ENCODE results near the gene D2HGDH. TPM values are rescaled to one million over a fixed set of nuclear protein-coding genes. Genes with fewer than 3 reads are reported as not detected.

The D2HGDH gene
- total and polyA plus RNA-seq, 2 of the 13 experiments (the other 11 are each of a cell fraction or from before 2014, with no cell fraction given), result 19.2 to 20.3 TPM

DNA sequence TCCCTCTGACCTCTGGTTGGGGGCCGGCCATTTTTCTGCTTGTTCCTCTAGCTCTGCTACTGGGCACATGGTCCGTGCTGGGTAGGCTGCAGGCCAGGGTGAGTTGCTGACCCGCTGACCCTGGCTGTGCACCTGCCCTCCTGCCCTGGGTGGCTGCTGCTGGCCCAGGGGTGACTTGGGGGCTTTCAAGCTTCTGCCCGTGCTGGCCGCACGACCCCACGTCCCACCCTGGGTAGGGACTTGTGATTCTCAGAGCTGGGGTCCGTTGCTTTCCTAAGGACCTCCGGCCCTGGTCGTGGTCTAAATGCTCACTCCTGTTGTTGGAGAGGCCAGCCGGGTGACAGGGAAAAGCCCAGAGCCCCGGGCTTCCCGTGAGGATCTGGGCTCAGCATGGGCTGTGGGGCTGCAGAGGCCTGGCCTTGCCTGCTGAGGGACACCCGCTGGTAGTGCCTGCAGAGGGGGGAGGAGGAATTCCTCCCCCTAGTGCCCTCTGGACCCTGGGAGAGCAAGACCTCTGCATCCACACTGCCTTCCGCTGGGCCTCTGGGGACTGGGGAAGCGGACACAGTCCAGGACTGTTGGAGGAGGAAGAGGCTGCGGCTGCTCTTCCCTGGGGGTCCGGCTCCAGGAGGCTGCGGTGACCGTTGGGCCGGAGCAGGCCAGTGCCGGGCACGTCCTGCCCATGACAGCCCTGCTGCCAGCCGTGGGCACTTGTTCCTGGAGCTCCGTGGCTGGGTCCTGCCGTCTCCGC, 35.9 kb downstream of the D2HGDH start (continued):
- no peak for TF ChIP-seq SRSF9 (IDR thresholded peaks at IDR 0.05; ENCODE audit: borderline replicate concordance, insufficient read depth, low read depth, low read length, poor library complexity, severe bottlenecking)
- TF ChIP-seq RORA (CRISPR knock-in tag; IDR thresholded peaks at IDR 0.05), result no peak
- no peak for TF ChIP-seq ZNF496 (CRISPR knock-in tag; IDR thresholded peaks at IDR 0.05; ENCODE audit: insufficient replicate concordance)
- TF ChIP-seq LCORL (IDR thresholded peaks at IDR 0.05), result no peak
- peak; percentile 98 for TF ChIP-seq LCORL (CRISPR knock-in tag; IDR thresholded peaks at IDR 0.05)
- 0 out of 2 replicates have a peak, but pooled peaks have one; percentile 28 for TF ChIP-seq CREM (IDR thresholded peaks at IDR 0.05)
- no peak for TF ChIP-seq CREM (CRISPR knock-in tag; IDR thresholded peaks at IDR 0.05)
- TF ChIP-seq ASH2L (IDR thresholded peaks at IDR 0.05; ENCODE audit: insufficient read length, low read depth, low read length), result peak; percentile 89
- TF ChIP-seq NCOA2 (CRISPR knock-in tag; IDR thresholded peaks at IDR 0.05), result peak; percentile 77
- TF ChIP-seq RFXANK (CRISPR knock-in tag; IDR thresholded peaks at IDR 0.05), result peak; percentile 94
- peak; percentile 60; the same call in 1 of the 2 replicates for TF ChIP-seq ZNF710 (CRISPR knock-in tag; IDR thresholded peaks at IDR 0.05; ENCODE audit: borderline replicate concordance)
- 0 out of 2 replicates have a peak, but pooled peaks have one; percentile 65 for TF ChIP-seq MATR3 (CRISPR knock-in tag; IDR thresholded peaks at IDR 0.05)
- TF ChIP-seq FOXO1 (CRISPR knock-in tag; IDR thresholded peaks at IDR 0.05), result peak; percentile 93
- peak; percentile 57; the same call in 1 of the 2 replicates for TF ChIP-seq REXO4 (CRISPR knock-in tag; IDR thresholded peaks at IDR 0.05; ENCODE audit: borderline replicate concordance)
- TF ChIP-seq PLSCR1 (CRISPR knock-in tag; IDR thresholded peaks at IDR 0.05; ENCODE audit: borderline replicate concordance), result no peak
- TF ChIP-seq, protein P1, sequence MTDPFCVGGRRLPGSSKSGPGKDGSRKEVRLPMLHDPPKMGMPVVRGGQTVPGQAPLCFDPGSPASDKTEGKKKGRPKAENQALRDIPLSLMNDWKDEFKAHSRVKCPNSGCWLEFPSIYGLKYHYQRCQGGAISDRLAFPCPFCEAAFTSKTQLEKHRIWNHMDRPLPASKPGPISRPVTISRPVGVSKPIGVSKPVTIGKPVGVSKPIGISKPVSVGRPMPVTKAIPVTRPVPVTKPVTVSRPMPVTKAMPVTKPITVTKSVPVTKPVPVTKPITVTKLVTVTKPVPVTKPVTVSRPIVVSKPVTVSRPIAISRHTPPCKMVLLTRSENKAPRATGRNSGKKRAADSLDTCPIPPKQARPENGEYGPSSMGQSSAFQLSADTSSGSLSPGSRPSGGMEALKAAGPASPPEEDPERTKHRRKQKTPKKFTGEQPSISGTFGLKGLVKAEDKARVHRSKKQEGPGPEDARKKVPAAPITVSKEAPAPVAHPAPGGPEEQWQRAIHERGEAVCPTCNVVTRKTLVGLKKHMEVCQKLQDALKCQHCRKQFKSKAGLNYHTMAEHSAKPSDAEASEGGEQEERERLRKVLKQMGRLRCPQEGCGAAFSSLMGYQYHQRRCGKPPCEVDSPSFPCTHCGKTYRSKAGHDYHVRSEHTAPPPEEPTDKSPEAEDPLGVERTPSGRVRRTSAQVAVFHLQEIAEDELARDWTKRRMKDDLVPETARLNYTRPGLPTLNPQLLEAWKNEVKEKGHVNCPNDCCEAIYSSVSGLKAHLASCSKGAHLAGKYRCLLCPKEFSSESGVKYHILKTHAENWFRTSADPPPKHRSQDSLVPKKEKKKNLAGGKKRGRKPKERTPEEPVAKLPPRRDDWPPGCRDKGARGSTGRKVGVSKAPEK (CRISPR knock-in tag; IDR thresholded peaks at IDR 0.05; ENCODE audit: borderline replicate concordance), result no peak
- TF ChIP-seq DBP (CRISPR knock-in tag; IDR thresholded peaks at IDR 0.05; ENCODE audit: not compliant biosample characterization), result peak; percentile 27
- TF ChIP-seq NFYB (CRISPR knock-in tag; IDR thresholded peaks at IDR 0.05), result 0 out of 2 replicates have a peak, but pooled peaks have one; percentile 17
- TF ChIP-seq ATF7 (IDR thresholded peaks at IDR 0.05), result no peak
- peak; percentile 56; the same call in 1 of the 2 replicates for TF ChIP-seq ATF7 (CRISPR knock-in tag; IDR thresholded peaks at IDR 0.05)
- TF ChIP-seq GTF2F1 (IDR thresholded peaks at IDR 0.05; ENCODE audit: low read length), result peak; percentile 83; the same call in 1 of the 2 replicates
- TF ChIP-seq RAD51 (IDR thresholded peaks at IDR 0.05; ENCODE audit: borderline replicate concordance), result no peak

Measured in HepG2 (cell line).